Muscle layer of duodenum (tissue), 2 donors: ENCODE results near the gene SORL1-AS1.
A peak's percentile ranks its signal among the peaks of the same experiment; 100 is the strongest.

Source experiments
- H3K27ac ChIP-seq: one replicate; pipeline ENCODE4 v1.7.0; 2013; ENCODE audit warnings: mild to moderate bottlenecking, low read length
- H3K27me3 ChIP-seq: one replicate; pipeline ENCODE4 v1.7.0; 2013; ENCODE audit warnings: low read depth, mild to moderate bottlenecking, control low read depth, low read length
- H3K36me3 ChIP-seq, 2 donors: one replicate each; pipeline ENCODE4 v1.7.0; 2013; ENCODE audit warnings: low read length in 2 of 2, control low read depth in 1 of 2, mild to moderate bottlenecking in 1 of 2; ENCODE audit not compliant: insufficient read depth in 2 of 2, control insufficient read depth in 1 of 2
- H3K4me1 ChIP-seq, 2 donors: one replicate each; pipeline ENCODE4 v1.7.0; 2013; ENCODE audit warnings: low read length in 2 of 2, mild to moderate bottlenecking in 2 of 2, control low read depth in 1 of 2, moderate library complexity in 1 of 2; ENCODE audit not compliant: insufficient read depth in 2 of 2, control insufficient read depth in 1 of 2
- H3K4me3 ChIP-seq, 2 donors: one replicate each; pipeline ENCODE4 v1.7.0; 2013; ENCODE audit warnings: low read length in 2 of 2, low read depth in 1 of 2, mild to moderate bottlenecking in 1 of 2
- H3K9me3 ChIP-seq, 2 donors: one replicate each; pipeline ENCODE4 v1.7.0; 2013; ENCODE audit warnings: low read length in 2 of 2, control low read depth in 1 of 2, mild to moderate bottlenecking in 1 of 2; ENCODE audit not compliant: control insufficient read depth in 1 of 2
- donor health status: healthy.

Gene SORL1-AS1

DNA sequence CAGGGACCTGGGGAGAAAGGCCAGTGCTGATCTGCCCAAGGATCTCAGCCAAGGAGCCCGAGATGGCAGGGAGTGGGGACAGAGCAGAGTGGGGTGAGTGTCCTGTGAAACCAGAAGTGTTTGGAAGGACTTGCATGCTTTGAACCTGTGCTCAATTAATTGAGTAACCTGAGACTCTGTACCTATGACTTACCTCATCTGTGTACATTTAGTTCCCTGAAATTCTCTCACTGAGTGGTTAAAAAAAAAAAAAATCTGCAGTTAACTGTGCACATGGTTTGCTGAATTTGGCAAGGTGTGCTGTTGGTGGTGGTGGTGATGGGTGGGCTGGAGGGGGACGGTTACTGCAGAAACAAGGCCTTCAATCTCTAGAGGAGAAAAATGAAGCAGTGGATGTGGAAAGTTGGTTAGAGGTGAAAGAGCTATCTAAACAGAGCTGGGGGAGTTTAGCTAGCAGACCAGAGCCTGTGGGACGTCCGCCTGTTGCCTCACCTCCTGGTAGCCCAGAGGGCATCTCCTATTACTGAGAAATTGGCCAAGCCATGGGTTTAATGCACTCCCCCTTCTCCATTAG, 8.3 kb upstream of the SORL1-AS1 start:
- Histone ChIP-seq H3K4me1 (peaks cover 8 to 25% of the 10 kb centered on the region in 2 donors), H3K27ac (no peak overlapping the region)

DNA sequence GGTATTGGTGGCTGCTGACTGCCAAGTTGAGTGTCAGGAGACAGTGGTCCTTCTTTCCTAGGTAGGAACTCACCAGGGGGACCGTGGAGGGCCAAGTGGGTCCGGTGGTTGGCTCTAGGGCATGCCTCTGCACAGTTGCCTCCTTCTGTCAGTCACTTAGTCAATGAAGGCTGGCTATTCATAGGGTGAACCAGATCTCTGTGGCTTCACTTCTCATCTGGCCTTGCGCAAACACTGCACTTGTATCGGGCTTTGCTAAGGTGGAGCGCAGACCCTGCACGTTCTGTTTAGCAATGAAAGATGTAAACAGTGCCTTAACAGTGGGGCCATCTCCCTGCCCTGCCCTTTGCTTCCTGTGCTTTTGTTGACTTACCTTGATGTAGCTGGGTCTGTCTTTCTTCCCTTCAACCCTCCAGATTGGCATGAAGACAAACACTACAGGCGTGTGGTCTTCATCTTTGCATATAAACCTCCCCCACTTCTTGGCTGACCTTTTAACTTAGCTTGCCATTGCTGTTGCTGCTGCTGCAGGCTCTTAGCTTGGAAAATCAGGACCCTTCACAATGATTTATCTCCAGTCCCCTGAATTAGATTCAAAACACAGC, 6.7 kb upstream of the SORL1-AS1 start:
- H3K4me3 ChIP-seq = no peak overlapping the region
- H3K27me3 ChIP-seq = no peaks in the 10 kb centered on the region
- H3K27ac ChIP-seq = no peak overlapping the region
- no peaks in the 10 kb centered on the region for H3K36me3 ChIP-seq
- no peaks in the 10 kb centered on the region for H3K9me3 ChIP-seq
- peaks cover 0 to 14% of the 10 kb centered on the region in 2 donors for H3K4me1 ChIP-seq

More for the DNA sequence above, 8.3 kb upstream of the SORL1-AS1 start:
- Histone ChIP-seq H3K36me3 (no peaks in the 10 kb centered on the region), H3K4me3 (no peak overlapping the region), H3K27me3 (no peaks in the 10 kb centered on the region), H3K9me3 (no peaks in the 10 kb centered on the region)

DNA sequence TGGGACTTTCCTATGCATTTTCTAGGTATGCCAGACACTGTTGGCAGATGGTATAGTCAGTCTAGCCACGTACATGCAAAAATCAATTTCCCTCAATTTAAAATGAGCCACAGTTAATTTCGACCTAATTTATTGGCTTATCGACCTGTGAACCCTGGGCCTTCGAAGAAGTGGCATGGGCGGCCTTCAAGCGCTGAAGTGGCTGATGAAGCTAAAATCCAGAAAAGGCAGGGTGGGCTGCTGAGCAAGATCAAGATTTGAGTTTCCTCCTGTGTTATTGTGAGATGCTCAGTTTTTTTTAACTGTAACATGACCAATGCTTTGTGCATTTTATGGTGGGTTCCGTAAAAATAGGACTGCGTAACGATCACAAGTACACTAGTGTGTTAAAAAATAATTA, 5.8 kb upstream of the SORL1-AS1 start:
- Histone ChIP-seq H3K9me3 (no peaks in the 10 kb centered on the region), H3K4me1 (peaks cover 0 to 8% of the 10 kb centered on the region in 2 donors), H3K27ac (no peak overlapping the region), H3K4me3 (no peak overlapping the region), H3K36me3 (no peaks in the 10 kb centered on the region), H3K27me3 (no peaks in the 10 kb centered on the region)

DNA sequence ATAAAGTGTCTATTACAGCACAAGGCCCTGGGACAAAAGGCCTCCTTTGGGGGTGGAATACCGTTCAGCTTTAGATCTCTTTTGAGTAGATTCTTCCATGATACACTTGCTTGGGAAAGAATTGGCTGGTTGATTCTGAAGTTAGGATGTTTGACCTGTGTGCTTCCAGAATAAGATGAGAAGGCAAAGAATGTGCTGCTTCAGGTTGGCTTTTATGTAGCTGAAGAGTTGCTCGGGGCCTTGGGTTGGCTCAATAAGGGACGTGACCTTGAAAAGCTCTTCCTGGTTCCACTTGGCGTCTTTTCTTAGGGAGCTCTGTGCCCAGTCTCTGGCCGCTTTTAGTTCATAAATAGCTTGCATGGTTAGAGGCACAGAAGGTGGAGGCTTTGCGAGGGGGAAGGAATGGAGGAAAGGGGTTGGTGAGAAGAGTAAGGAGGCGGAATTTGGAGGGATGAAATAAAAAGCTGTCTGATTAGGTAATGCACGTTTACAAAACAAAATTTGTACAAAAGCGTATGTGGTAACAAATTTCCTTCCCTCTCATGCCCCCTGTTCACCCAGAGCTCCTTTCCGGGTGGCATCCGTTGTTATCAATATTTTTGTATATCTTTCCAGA, 4.2 kb upstream of the SORL1-AS1 start:
- Histone ChIP-seq H3K27me3 (no peaks in the 10 kb centered on the region), H3K27ac (no peak overlapping the region), H3K36me3 (no peaks in the 10 kb centered on the region), H3K4me3 (no peak overlapping the region), H3K9me3 (no peaks in the 10 kb centered on the region), H3K4me1 (peaks cover 0 to 12% of the 10 kb centered on the region in 2 donors)

DNA sequence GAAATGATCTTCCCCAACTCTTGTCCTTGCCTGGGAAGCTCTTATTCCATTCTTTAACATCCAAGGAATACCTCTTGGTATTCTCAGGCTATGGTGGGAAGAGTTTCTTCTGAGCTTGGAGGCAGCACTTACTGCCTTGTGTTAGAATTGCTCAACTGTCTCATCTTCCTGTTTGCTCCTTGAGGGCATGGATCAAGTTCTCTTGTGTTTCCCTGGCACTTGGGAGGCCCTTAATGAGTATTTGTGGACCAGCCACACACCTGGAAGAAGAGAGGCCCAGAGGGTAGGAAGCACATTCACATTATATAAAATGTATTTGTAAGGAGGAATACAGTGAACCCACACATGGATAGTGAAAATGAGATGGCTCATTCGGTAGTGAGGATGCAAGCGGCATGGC, 3.4 kb upstream of the SORL1-AS1 start:
- no peaks in the 10 kb centered on the region for H3K27me3 ChIP-seq
- no peaks in the 10 kb centered on the region for H3K36me3 ChIP-seq
- peaks cover 0 to 12% of the 10 kb centered on the region in 2 donors for H3K4me1 ChIP-seq
- H3K9me3 ChIP-seq = no peaks in the 10 kb centered on the region
- H3K27ac ChIP-seq = no peak overlapping the region
- no peak overlapping the region for H3K4me3 ChIP-seq

DNA sequence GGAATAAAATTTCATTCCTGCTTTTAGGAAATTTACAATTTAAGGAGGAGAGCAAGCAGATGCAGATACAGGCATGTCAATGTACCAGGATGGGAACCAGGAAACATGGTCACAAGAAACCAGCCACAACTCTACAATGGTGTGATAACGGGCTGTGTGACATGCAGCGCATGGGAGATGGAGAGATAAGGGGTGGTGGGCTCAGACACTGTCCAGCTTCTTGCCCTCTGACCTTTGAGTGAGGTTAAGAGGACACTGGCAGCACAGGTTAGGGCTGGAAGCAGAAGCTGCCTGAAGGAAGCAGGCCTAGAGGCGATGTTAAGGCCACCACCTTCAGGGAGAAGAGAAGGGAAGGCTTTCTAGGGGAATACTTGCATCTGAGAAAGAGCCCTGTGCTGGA, 2.3 kb upstream of the SORL1-AS1 start:
- H3K4me1 ChIP-seq = peaks cover 0 to 12% of the 10 kb centered on the region in 2 donors
- H3K27ac ChIP-seq = no peak overlapping the region
- no peaks in the 10 kb centered on the region for H3K36me3 ChIP-seq

DNA sequence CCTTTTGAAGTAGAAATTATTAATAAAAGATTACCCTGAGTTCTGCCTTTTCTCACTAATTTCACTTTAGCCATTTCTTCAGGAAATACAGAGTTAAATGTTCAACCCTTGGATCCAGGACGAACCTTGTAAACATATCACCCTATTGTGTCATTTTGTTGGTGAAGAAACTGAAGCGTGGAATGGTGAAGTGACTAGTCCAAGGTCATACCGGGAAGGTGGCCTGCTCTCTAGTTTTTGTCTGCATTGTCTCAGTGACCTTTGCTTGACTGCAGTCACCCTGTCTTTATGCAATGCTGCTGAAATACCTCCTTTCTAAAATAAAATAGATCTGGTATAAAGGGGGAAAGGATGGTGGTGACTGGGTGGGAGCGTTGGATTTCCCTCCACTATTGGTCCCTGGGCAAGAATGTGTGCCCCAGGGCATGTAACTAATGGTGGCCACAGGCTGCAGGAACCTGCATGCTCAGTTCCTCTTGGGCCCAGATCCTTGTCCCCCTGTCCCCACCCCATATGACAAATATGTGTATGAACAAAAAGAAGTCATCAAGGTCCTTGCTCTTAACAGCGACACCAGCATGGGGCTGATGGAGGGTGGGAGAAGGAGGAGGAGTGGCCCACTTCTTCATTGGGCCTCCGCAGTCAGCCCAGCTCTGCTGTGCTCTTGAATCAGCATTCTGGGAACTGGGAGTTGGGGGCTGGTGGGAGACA, 977 bp upstream of the SORL1-AS1 start:
- Histone ChIP-seq H3K27ac (no peak overlapping the region), H3K4me1 (peaks cover 4 to 7% of the 10 kb centered on the region in 2 donors), H3K9me3 (no peaks in the 10 kb centered on the region), H3K36me3 (no peaks in the 10 kb centered on the region), H3K27me3 (no peaks in the 10 kb centered on the region), H3K4me3 (peak overlapping the region; percentile 26 to 90)

More for the DNA sequence above, 2.3 kb upstream of the SORL1-AS1 start:
- Histone ChIP-seq H3K4me3 (no peak overlapping the region), H3K9me3 (no peaks in the 10 kb centered on the region), H3K27me3 (no peaks in the 10 kb centered on the region)

DNA sequence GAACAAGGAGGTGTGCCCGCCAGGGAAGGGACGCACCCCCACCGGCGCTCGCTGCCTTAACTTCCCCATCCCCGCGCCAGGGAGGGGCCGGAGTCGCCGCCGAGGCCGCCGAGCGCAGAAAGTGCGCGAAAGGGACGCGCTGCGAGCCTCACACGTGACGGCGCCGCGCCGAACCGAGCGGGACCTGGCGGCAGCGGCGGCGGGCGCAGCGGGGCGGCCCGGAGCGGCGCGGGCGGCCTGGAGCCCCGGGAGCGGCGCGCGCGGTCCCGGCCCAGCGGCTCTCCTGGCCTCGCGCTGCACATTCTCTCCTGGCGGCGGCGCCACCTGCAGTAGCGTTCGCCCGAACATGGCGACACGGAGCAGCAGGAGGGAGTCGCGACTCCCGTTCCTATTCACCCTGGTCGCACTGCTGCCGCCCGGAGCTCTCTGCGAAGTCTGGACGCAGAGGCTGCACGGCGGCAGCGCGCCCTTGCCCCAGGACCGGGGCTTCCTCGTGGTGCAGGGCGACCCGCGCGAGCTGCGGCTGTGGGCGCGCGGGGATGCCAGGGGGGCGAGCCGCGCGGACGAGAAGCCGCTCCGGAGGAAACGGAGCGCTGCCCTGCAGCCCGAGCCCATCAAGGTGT, 670 bp downstream of the SORL1-AS1 start, which contains the start of gene SORL1:
SORL1 (plus strand) TSS at position 329 of the 623 bp plus-strand sequence; CDS start at position 347, 18 bp downstream.
- Histone ChIP-seq H3K4me3 (peak within 1 kb of the TSS; percentile 55 to 90), H3K27me3 (no peaks in the 10 kb centered on the region), H3K9me3 (no peaks in the 10 kb centered on the region), H3K36me3 (no peaks in the 10 kb centered on the region), H3K27ac (peak within 1 kb of the TSS; percentile 6), H3K4me1 (peaks cover 4 to 7% of the 10 kb centered on the region in 2 donors)

DNA sequence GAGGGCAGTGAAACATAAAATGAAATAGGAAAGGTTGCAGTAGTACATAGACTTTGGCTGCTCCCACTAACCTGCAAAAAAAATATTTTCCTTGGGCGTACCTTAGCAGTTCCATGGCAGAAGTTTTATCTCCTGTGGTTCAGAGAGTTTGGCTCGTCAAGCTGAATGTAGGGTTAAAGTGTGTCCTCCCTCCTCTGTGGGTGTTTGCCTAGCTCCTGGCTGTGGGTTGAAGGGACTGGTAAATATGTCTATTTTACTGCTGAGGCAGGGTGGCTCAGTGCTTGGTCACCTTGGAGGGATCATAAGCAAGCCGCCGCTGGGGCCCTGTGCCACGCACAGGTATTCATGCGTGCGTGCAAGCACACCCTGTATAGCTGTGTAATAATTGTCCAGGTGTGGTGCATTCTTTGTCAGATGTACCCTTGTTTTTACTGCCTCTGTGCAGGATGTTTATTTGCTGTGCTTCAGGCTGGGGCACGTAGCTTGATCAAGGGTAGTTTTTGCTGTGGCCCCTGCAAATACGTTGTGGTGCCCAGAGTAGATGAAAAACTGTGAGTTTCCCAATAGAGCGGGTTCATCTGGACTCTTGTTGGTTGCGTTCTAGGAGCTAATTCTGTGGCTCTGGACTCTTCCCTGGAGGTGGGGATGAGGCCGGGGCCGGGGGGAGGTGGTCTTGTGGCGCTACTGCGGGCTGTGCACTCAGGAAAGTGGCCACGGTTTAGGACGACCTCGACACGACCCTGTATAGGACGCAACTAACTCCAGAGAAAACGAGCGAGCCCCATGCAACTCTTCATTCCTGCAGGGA, 1.4 kb downstream of the SORL1-AS1 start:
- H3K4me3 ChIP-seq = peak overlapping the region; percentile 45 to 90
- peak overlapping the region; percentile 6 for H3K27ac ChIP-seq
- H3K9me3 ChIP-seq = no peaks in the 10 kb centered on the region
- H3K27me3 ChIP-seq = no peaks in the 10 kb centered on the region
- H3K36me3 ChIP-seq = no peaks in the 10 kb centered on the region
- peaks cover 4 to 7% of the 10 kb centered on the region in 2 donors for H3K4me1 ChIP-seq

DNA sequence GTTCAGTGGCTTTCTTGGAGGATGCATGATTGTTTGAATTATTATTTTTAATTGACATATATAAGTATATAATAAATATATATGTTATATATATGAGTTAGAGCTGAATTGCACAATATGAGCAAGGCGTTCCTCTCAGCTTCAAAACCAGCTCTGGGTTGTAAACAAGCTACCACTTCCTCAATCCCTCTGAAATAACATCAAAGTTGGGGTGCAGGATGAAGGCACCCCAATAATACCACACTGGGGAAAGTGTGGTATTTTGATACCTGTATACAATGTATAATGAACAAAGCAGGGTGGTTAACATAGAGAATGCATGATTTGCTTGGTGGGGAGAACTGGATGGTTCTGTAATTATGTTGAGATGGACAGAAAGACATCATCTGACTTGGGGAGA, 2.4 kb downstream of the SORL1-AS1 start:
- H3K27ac ChIP-seq = no peak overlapping the region
- no peaks in the 10 kb centered on the region for H3K36me3 ChIP-seq
- peaks cover 4 to 7% of the 10 kb centered on the region in 2 donors for H3K4me1 ChIP-seq
- no peaks in the 10 kb centered on the region for H3K27me3 ChIP-seq
- H3K9me3 ChIP-seq = no peaks in the 10 kb centered on the region
- H3K4me3 ChIP-seq = no peak overlapping the region
